ENCODE measurements around the gene OR1E2. TPM values are rescaled to one million over a fixed set of nuclear protein-coding genes. Genes with fewer than 3 reads are reported as not detected.
"Not testable (repeated sequence)": the region's sequence is repeated elsewhere in the genome, so short reads cannot be mapped to it uniquely, and the experiment has no call there.

The OR1E2 gene
- total and polyA plus RNA-seq, 12 donors, result 0.43 TPM; not detected in 11

DNA sequence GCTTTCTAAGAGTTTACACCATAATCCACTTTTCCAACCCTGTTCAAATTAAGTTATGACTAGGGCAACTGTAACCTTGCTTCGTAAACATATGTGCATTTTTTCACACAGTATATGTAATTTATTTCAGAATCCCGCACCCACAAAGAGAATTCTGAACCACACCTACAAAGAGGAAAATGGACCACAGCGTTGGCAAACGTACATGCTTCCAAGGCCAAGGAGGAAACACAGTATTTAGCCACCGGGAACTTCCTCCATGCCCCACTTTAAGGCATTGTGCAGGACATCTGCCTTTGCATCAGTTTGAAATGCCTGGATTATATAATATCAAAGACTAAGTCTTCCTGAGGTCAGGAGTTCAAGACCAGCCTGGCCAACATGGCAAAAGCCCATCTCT lies 35.9 kb upstream of the OR1E2 start:
- DNase-seq, result no peak
- H3K9me3 ChIP-seq, result no peaks in the 10 kb centered on the region
- no peak for ATAC-seq
- 59 to 80% methylated on average over 5 of the region's 5 CpGs for WGBS, 2 donors
- TF ChIP-seq, protein P1, sequence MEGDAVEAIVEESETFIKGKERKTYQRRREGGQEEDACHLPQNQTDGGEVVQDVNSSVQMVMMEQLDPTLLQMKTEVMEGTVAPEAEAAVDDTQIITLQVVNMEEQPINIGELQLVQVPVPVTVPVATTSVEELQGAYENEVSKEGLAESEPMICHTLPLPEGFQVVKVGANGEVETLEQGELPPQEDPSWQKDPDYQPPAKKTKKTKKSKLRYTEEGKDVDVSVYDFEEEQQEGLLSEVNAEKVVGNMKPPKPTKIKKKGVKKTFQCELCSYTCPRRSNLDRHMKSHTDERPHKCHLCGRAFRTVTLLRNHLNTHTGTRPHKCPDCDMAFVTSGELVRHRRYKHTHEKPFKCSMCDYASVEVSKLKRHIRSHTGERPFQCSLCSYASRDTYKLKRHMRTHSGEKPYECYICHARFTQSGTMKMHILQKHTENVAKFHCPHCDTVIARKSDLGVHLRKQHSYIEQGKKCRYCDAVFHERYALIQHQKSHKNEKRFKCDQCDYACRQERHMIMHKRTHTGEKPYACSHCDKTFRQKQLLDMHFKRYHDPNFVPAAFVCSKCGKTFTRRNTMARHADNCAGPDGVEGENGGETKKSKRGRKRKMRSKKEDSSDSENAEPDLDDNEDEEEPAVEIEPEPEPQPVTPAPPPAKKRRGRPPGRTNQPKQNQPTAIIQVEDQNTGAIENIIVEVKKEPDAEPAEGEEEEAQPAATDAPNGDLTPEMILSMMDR (IDR thresholded peaks at IDR 0.05), result no peak
- intact Hi-C loops (cut with DNase I), result no loop called here
- no peak overlapping the region for H3K27ac ChIP-seq
- H3K4me1 ChIP-seq, result peaks cover 0 to 3% (median 0%) of the 10 kb centered on the region in 9 donors
- no peaks in the 10 kb centered on the region for H3K36me3 ChIP-seq
- no peaks in the 10 kb centered on the region for H3K27me3 ChIP-seq
- H3K4me3 ChIP-seq, result no peak overlapping the region

DNA sequence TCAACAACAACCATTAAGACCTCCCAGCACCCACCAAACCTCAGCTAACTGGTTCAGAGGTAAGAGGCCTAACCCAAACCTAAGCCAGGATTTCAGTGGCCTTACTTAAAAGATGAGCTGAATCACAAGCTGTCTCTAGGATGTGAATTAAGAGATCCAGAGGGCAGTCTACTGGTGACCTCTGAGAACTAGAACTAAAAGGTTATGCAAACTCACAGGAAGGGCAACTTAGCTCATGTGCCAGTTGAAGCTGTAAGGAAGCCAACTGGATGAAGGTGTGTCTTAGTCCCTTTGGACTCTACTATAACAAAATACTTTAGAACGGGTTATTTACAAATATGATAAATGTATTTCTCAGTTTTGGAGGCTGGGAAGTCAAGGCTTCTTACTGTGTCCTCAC lies 32.7 kb upstream of the OR1E2 start:
- WGBS, 2 donors, result 83 to 90% methylated on average over 1 of the region's 1 CpG
- not testable (repeated sequence) for DNase-seq, H3K4me1 ChIP-seq

DNA sequence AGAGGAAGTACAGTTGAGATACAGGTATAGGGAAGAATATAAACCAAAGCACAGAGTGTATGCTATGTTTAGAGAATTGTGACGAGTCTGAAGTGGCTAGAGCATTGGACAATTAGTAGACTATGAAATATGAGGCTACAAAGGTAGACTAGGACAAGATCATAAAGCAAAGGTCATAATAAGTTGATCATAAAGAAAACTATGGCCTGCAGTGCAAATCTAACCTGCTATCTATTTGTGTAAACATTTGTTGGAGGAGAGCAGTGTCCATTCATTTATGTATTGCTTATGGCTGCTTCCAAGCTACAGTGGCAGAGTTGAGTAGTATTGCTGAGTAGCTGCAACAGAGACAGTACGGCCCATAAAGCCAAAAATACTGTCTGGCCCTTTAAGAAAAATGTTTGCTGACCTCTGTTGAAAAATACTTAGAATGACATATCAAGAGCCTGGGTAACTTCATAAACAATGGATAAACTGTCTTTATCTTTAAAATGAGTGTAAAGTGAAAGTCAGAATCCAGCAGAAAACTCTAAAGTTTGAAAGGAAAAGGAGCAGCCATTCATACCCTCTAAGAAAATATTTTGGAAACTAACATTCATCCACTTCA lies 14.5 kb upstream of the OR1E2 start:
- H3K4me1 ChIP-seq, result no peaks in the 10 kb centered on the region
- peaks cover 0 to 6% (median 0%) of the 10 kb centered on the region in 11 donors for H3K9me3 ChIP-seq
- no peak overlapping the region for H3K4me3 ChIP-seq
- H3K27ac ChIP-seq, result no peak overlapping the region
- peaks cover 0 to 2% (median 0%) of the 10 kb centered on the region in 7 donors for H3K27me3 ChIP-seq
- 52 to 56% methylated on average over 2 of the region's 2 CpGs for WGBS, 2 donors
- H3K36me3 ChIP-seq, result no peaks in the 10 kb centered on the region
- TF ChIP-seq, protein P1 (IDR thresholded peaks at IDR 0.05), result no peak
- intact Hi-C loops (cut with DNase I), result no loop called here
- no peak for DNase-seq
- ATAC-seq, result no peak

More for the DNA sequence above, 32.7 kb upstream of the OR1E2 start:
- H3K4me3 ChIP-seq; H3K27me3 ChIP-seq; intact Hi-C loops (cut with DNase I); ATAC-seq; H3K27ac ChIP-seq; H3K9me3 ChIP-seq; H3K36me3 ChIP-seq: not testable (repeated sequence)

DNA sequence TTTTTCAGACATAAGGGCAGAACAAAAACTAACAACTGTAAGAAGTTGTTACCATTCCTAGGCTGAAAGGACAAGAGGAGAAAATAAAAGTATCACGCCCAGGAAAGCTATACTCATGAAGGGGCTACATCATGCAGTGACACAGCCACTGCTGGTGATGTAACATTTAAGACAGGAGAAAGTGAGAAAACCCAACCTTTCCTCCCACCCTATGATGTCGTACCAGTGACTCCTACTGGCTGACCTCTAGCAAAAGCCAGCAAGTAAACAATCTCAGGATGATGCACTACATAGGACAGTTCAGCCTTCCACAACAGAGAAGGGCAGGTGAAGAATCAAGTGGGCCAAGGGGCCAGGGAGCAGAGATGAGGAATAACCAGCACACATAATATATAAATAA lies 14.0 kb upstream of the OR1E2 start:
- WGBS, 2 donors, result 47 to 60% methylated on average over 2 of the region's 2 CpGs
- Histone ChIP-seq H3K4me3 (no peak overlapping the region), H3K27ac (no peak overlapping the region), H3K27me3 (peaks cover 0 to 6% (median 0%) of the 10 kb centered on the region in 7 donors), H3K9me3 (peaks cover 0 to 6% (median 0%) of the 10 kb centered on the region in 11 donors), H3K4me1 (no peaks in the 10 kb centered on the region), H3K36me3 (no peaks in the 10 kb centered on the region)
- TF ChIP-seq, protein P1 (IDR thresholded peaks at IDR 0.05), result no peak
- intact Hi-C loops (cut with DNase I), result no loop called here
- no peak for ATAC-seq
- DNase-seq, result no peak

DNA sequence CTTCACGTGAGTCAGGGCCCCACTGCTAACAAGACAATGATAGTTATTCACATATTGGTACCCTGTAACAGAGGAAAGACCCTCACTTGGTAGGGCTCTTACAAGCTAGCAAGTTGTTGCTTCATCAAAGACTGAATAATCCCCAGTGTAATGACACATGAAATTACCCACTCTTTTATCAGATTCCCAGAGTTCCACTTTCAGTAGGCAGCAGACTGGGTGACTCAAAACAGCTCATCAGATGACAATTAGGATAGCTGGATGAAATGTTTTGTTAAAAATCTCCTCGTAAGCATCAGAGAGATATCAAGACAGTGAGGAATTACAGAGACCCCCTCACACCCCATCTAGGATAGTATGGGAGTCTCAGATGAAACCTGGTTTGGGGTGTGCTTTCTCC lies 6.8 kb upstream of the OR1E2 start:
- H3K4me1 ChIP-seq, result no peaks in the 10 kb centered on the region
- no peaks in the 10 kb centered on the region for H3K36me3 ChIP-seq
- intact Hi-C loops (cut with DNase I), result no loop called here
- peaks cover 0 to 14% (median 4%) of the 10 kb centered on the region in 7 donors for H3K27me3 ChIP-seq
- ATAC-seq (no peak), DNase-seq (no peak)
- H3K4me3 ChIP-seq, result no peak overlapping the region
- TF ChIP-seq, protein P1 (IDR thresholded peaks at IDR 0.05), result no peak
- no peaks in the 10 kb centered on the region for H3K9me3 ChIP-seq
- 57 to 67% methylated on average over 2 of the region's 2 CpGs for WGBS, 2 donors
- no peak overlapping the region for H3K27ac ChIP-seq
